RWPE1 (cell line): ENCODE measurements around the gene MEIKIN.

Experiments
- CTCF ChIA-PET: fragments of 350-600 bp; sonication (Branson Sonifier 250); formaldehyde crosslinking; extraction: SDS; loops from one replicate; lab custom pipeline; 2021; lab: Yijun Ruan, JAX
- POLR2A ChIA-PET: fragments of 400-600 bp; formaldehyde crosslinking; extraction: SDS; loops from one replicate; lab custom pipeline; 2020; ENCODE audit warnings: antibody characterized with exemption; ENCODE audit not compliant: low non-redundant PET; lab: Yijun Ruan, JAX
- DNase-seq: peaks from one replicate; pipeline ENCODE4 v3.0.0; 2012; ENCODE audit warnings: low spot score
- H3K27ac ChIP-seq: fragments of 450-650 bp; 2 replicates; pipeline ENCODE4 v1.5.1; 2017
- CTCF ChIP-seq: fragments of 450-650 bp; conservative IDR thresholded peaks from 2 replicates; pipeline ENCODE4 v1.5.1; 2017; ENCODE audit warnings: low read depth, mild to moderate bottlenecking

MEIKIN gene

GRCh38 chr5:131773805-131774204 lies 171.7 kb downstream of the MEIKIN start:
- no peak for TF ChIP-seq CTCF
- DNase-seq = no peak
- CTCF ChIA-PET = no interaction called here
- no peak overlapping the region for H3K27ac ChIP-seq
- POLR2A ChIA-PET = no interaction called here

GRCh38 chr5:131771692-131772091 lies 173.8 kb downstream of the MEIKIN start:
- H3K27ac ChIP-seq = no peak overlapping the region
- POLR2A ChIA-PET = no interaction called here
- no peak for TF ChIP-seq CTCF
- CTCF ChIA-PET = interaction anchor here (1.1 kb wide), 1 partner anchor 9 kb away, joined by 3 read pairs; no protein-coding TSS in a partner anchor
- DNase-seq = no peak

- ChIA-PET CTCF (interaction anchor here (0.8 kb wide), 1 partner anchor 23 kb away, joined by 4 read pairs; no protein-coding TSS in a partner anchor), POLR2A (no interaction called here)
- TF ChIP-seq CTCF = no peak
- no peak overlapping the region for H3K27ac ChIP-seq
- no peak for DNase-seq
Measured at GRCh38 chr5:131769961-131770360, 175.5 kb downstream of the MEIKIN start.

- ChIA-PET POLR2A (no interaction called here), CTCF (no interaction called here)
- no peak overlapping the region for H3K27ac ChIP-seq
- no peak for TF ChIP-seq CTCF
- DNase-seq = no peak
Measured at GRCh38 chr5:131769336-131769735, 176.1 kb downstream of the MEIKIN start.

- CTCF ChIA-PET = interaction anchor here (0.7 kb wide), 1 partner anchor 11 kb away, joined by 4 read pairs; no protein-coding TSS in a partner anchor
- TF ChIP-seq CTCF = no peak
- DNase-seq = no peak
- no peak overlapping the region for H3K27ac ChIP-seq
- POLR2A ChIA-PET = no interaction called here
Measured at GRCh38 chr5:131767891-131768290, 177.6 kb downstream of the MEIKIN start.

GRCh38 chr5:131766689-131767088 lies 178.8 kb downstream of the MEIKIN start:
- no peak for DNase-seq
- no peak for TF ChIP-seq CTCF
- H3K27ac ChIP-seq = 0 out of 2 replicates have a peak overlapping the region, but pooled peaks have one; percentile 7
- CTCF ChIA-PET = no interaction called here
- POLR2A ChIA-PET = no interaction called here
